Omental fat pad (tissue), 4 donors: Measurements from ENCODE around the gene SLC16A11. TPM values are rescaled to one million over a fixed set of nuclear protein-coding genes. Genes with fewer than 3 reads are reported as not detected.

ENCODE experiments used
- ATAC-seq: fragments of 150-250 bp; one replicate; pipeline ENCODE4 v1.9.1; 2016; ENCODE audit warnings: mild to moderate bottlenecking, moderate library complexity; ENCODE audit not compliant: low FRiP score
- DNase-seq: peaks from one replicate; pipeline ENCODE4 v3.0.0-alpha.2; 2019; ENCODE audit warnings: low spot score
- total RNA-seq, 4 donors: library from RNA; depleted of rRNA; stranded (reverse); fragments of >200 nt; gene quantifications; one replicate each; pipeline ENCODE4 v1.1.0, GENCODE V29; 2016
- TF ChIP-seq, protein P1 (sequence below), 3 donors: fragments of 450-650 bp; IDR thresholded peaks; one replicate each; pipeline ENCODE4 v1.5.1; 2016 to 2017; ENCODE audit warnings: antibody characterized with exemption in 3 of 3, mild to moderate bottlenecking in 3 of 3, moderate library complexity in 2 of 3

The SLC16A11 gene
- total RNA-seq, 4 donors from 2014 or later: 0.44 to 0.60 (median 0.47) TPM; not detected in 1

DNA sequence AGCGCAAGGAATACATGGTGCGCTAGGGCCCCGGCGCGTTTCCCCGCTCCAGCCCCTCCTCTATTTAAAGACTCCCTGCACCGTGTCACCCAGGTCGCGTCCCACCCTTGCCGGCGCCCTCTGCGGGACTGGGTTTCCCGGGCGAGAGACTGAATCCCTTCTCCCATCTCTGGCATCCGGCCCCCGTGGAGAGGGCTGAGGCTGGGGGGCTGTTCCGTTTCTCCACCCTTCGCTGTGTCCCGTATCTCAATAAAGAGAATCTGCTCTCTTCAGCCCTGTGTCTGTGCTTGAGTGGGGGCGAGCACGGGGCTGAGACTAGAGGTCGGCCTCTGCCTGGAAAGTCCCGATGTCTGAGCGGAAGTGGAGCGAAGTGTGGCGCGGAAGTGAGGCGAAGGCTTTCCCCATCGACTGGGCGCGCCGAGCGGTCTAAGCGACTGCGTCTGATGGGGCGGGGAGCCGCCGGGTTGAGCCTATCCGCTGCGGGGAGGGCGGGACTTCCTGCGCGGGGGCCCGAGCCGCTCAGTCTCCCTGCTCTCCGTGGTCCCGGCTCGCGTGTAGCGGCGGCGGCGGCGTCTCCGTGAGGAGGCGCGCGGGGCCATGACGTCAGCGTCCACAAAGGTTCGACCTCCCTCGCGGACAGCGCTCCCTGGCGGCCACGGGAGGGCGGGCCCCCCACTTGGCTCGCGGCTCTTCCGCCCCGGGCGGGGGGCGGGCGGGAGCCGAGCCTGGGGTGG lies 29.5 kb downstream of the SLC16A11 start:
- peak; percentile 90 for DNase-seq
- ATAC-seq: peak; percentile 95
- TF ChIP-seq, protein P1, sequence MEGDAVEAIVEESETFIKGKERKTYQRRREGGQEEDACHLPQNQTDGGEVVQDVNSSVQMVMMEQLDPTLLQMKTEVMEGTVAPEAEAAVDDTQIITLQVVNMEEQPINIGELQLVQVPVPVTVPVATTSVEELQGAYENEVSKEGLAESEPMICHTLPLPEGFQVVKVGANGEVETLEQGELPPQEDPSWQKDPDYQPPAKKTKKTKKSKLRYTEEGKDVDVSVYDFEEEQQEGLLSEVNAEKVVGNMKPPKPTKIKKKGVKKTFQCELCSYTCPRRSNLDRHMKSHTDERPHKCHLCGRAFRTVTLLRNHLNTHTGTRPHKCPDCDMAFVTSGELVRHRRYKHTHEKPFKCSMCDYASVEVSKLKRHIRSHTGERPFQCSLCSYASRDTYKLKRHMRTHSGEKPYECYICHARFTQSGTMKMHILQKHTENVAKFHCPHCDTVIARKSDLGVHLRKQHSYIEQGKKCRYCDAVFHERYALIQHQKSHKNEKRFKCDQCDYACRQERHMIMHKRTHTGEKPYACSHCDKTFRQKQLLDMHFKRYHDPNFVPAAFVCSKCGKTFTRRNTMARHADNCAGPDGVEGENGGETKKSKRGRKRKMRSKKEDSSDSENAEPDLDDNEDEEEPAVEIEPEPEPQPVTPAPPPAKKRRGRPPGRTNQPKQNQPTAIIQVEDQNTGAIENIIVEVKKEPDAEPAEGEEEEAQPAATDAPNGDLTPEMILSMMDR (IDR thresholded peaks at IDR 0.05): no peak

DNA sequence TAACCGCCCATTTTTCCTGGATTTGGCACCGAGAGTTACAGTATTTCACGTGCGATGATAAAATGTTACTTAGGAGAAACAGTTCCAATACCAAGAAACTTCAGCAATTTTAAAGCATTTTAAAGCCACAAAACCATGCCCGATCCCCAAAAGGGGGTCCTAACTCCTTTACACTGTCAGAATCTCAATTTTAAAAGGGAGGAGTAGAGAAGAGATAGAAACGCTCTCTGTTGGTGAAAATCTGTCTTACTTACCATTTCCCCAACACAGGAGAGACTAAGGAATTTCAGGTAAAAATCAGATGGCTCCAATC lies 32.0 kb downstream of the SLC16A11 start:
- TF ChIP-seq, protein P1 (IDR thresholded peaks at IDR 0.05): no peak
- ATAC-seq: no peak
- no peak for DNase-seq

DNA sequence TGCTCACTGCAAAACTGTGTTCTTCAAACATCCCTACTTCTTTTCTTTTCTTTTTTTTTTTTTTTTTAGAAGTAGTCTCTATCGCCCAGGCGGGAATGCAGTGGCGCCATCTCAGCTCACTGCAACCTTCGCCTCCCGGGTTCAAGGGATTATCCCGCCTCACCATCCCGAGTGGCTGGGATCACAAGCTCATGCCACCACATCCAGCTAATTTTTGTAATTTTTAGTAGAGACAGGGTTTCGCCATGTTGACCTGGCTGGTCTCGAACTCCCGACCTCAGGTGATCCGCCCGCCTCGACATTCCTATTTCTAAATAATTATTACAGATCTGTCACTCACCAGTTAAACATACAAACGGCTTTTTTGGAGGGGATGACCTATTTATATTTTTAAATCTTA lies 32.5 kb downstream of the SLC16A11 start:
- no peak for DNase-seq
- ATAC-seq: no peak
- TF ChIP-seq, protein P1 (IDR thresholded peaks at IDR 0.05): no peak

DNA sequence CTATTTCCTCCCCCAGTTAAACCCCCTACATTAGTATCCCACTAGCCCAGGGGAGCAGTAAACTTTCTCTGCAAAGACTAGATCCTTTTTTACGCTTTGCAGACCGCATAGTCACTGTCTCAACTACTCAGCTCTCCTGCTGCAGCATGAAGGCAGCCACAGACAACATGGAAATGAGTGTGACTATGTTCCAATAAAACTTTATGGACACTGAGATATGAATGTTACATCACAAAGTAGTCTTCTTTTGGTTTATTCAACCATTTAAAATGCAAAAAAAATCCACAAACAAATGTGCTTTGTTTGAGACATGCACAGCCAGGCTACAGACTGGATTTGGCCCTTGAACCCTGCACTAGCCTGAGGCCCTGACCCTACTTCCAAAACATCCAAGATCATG lies 33.4 kb downstream of the SLC16A11 start:
- TF ChIP-seq, protein P1 (IDR thresholded peaks at IDR 0.05): no peak
- DNase-seq (no peak), ATAC-seq (no peak)

DNA sequence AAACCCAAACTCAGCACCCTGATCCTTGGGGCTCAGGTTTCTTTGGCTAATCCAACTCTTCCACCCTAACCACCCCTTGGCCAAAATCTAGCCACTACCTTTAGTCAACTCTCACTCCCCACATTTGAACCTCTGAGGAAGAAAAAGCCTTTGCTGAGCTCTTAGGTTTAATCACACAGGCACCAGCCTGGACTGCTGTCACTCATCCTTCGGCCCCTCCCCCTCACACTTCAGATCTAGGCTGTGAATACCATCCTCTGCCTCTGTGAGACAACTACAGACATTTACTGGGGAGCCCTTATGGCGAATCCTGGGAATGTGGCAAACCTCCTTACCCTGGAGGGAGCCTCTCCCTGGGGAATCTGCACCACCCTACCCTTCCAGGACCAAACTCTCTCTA lies 36.7 kb downstream of the SLC16A11 start:
- no peak for DNase-seq
- TF ChIP-seq, protein P1 (IDR thresholded peaks at IDR 0.05): no peak
- ATAC-seq: no peak

DNA sequence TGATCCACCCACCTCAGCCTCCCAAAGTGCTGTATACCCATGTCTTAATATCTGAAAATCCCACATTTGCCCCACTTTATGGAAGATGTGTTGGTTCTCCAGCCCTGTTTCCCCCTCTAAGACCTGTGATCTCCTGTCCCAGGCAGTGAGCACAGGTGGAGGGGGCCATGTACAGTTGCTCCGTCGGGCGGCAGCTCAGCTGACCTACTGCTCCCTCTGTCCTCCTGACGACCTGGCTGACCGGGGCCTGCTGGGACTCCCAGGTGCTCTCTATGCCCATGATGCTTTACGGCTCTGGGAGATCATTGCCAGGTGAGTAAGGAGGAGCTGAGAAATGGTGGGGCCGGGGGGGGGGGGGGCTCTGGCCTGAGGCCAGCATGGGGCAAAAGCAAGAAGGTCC lies 38.2 kb downstream of the SLC16A11 start:
- ATAC-seq: no peak
- TF ChIP-seq, protein P1 (IDR thresholded peaks at IDR 0.05): no peak
- no peak for DNase-seq
